Measurements from ENCODE around the gene TDRD9. TPM values are rescaled to one million over a fixed set of nuclear protein-coding genes. Genes with fewer than 3 reads are reported as not detected.
"Not testable (repeated sequence)": the region's sequence is repeated elsewhere in the genome, so short reads cannot be mapped to it uniquely, and the experiment has no call there.

The TDRD9 gene
- total RNA-seq, 2 donors from 2014 or later: 0.95 TPM; not detected in 1

DNA sequence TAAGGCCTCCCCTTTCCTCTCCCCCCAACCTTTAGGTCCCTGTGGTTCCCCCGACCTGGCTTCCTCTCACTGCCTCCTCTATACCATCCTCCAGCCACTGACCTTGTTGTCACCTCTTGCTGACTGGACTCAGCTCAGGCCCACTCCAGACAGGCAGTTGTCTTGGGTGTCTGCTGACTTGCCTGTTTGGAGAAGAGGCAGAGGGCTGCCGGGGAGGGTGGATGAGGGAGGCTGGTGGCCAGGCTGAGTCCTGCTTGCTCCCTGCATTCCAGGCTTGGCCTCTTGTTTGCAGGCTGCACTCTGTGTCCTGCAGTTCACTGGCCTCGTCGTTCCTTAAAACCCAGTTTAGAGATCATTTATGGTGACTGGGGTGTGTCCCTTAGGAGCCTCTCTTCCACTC, 45.1 kb downstream of the TDRD9 start:
- H3K36me3 Mint-ChIP-seq (ENCODE audit: low read depth): no peaks in the 10 kb centered on the region

DNA sequence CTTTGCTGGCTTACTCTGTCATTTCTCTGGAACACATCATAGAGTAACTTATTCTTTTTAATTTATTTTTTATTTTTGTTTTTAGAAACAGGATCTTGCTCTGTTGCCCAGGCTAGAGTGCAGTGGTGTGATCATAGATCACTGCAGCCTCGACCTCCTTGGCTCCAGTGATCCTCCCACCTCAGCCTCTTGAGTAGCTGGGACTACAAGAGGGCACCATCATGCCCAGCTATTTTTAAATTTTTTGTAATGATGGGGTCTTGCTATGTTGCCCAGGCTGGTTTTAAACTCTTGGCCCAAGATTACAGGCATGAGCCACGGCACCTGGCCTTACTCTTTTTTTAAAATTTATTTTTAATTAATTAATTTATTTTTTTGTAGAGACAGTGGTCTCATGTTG, 46.3 kb downstream of the TDRD9 start:
- H3K27me3 Mint-ChIP-seq: peaks cover 6% of the 10 kb centered on the region
- ATAC-seq (replicated peaks): no peak

More for the DNA sequence above, 45.1 kb downstream of the TDRD9 start:
- H3K9me3 Mint-ChIP-seq: no peaks in the 10 kb centered on the region
- H3K27ac Mint-ChIP-seq: no peak overlapping the region
- no peak overlapping the region for H3K4me3 Mint-ChIP-seq
- H3K4me1 Mint-ChIP-seq: no peaks in the 10 kb centered on the region
- H3K27me3 Mint-ChIP-seq: peaks cover 6% of the 10 kb centered on the region
- no peak for ATAC-seq (replicated peaks)

DNA sequence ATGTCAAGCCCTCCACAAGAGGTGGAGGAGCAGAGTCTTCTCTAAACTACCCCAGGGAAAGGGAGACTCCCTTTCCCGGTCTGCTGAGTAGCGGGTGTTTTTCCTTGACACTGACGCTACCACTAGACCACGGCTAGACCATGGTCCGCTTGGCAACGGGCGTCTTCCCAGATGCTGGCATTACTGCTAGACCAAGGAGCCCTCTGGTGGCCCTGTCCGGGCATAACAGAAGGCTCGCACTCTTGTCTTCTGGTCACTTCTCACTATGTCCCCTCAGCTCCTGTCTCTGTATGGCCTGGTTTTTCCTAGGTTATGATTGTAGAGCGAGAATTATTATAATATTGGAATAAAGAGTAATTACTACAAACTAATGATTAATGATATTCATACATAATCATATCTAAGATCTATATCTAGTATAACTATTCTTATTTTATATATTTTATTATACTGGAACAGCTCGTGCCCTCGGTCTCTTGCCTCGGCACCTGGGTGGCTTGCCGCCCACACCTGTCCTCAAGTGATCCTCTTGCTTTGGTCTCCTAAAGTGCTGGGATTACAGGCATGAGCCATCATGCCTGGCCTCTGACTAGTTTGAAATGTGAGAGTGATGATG, 52.5 kb downstream of the TDRD9 start:
- not testable (repeated sequence) for H3K9me3 Mint-ChIP-seq; H3K4me3 Mint-ChIP-seq; H3K4me1 Mint-ChIP-seq; H3K36me3 Mint-ChIP-seq (ENCODE audit: low read depth); H3K27ac Mint-ChIP-seq; ATAC-seq (replicated peaks)
- peaks cover 13% of the 10 kb centered on the region for H3K27me3 Mint-ChIP-seq

More for the DNA sequence above, 46.3 kb downstream of the TDRD9 start:
- Mint-ChIP-seq H3K9me3 (no peaks in the 10 kb centered on the region), H3K4me3 (no peak overlapping the region), H3K4me1 (no peaks in the 10 kb centered on the region), H3K27ac (no peak overlapping the region), H3K36me3 (ENCODE audit: low read depth) (no peaks in the 10 kb centered on the region)

DNA sequence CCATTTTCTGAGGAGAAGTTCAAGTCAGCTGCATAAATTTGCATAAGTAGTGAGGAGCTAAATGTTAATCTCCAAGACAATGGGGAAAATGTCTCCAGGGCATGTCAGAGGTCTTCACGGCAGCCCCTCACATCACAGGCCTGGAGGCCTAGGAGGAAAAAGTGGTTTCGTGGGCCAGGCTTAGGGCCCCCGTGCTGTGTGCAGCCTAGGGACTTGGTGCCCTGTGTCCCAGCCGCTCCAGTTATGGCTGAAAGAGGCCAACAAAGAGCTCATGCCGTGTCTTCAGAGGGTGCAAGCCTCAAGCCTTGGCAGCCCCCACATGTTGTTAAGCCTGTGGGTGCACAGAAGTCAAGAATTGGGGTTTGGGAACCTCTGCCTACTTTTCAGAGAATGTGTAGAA, 55.9 kb downstream of the TDRD9 start:
- Mint-ChIP-seq H3K27me3 (peaks cover 24% of the 10 kb centered on the region), H3K27ac (no peak overlapping the region), H3K36me3 (ENCODE audit: low read depth) (no peaks in the 10 kb centered on the region), H3K4me1 (no peaks in the 10 kb centered on the region), H3K4me3 (no peak overlapping the region), H3K9me3 (peaks cover under 1% of the 10 kb centered on the region)
- no peak for ATAC-seq (replicated peaks)

DNA sequence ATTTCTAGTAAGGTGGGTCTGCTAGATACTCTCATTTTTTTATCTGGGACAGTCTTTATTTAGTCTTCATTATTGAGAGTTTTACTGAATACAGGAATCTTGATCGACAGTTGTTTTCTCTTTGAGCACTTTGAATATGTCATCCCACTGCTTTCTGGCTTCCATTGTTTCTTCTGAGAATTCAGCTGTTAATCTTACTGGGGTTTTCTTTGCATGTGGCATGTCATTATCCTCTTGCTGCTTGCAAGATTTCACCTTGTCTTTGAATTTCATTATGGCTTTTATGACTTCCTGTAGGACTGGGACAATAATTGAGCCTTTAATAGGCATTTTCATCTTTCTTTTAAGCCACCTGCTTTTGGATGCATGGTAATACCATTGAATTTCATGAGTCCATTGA, 60.8 kb downstream of the TDRD9 start:
- no peak overlapping the region for H3K4me3 Mint-ChIP-seq
- no peaks in the 10 kb centered on the region for H3K36me3 Mint-ChIP-seq (ENCODE audit: low read depth)
- no peaks in the 10 kb centered on the region for H3K4me1 Mint-ChIP-seq
- peaks cover 9% of the 10 kb centered on the region for H3K9me3 Mint-ChIP-seq
- ATAC-seq (replicated peaks): no peak
- peaks cover 35% of the 10 kb centered on the region for H3K27me3 Mint-ChIP-seq
- H3K27ac Mint-ChIP-seq: no peak overlapping the region

DNA sequence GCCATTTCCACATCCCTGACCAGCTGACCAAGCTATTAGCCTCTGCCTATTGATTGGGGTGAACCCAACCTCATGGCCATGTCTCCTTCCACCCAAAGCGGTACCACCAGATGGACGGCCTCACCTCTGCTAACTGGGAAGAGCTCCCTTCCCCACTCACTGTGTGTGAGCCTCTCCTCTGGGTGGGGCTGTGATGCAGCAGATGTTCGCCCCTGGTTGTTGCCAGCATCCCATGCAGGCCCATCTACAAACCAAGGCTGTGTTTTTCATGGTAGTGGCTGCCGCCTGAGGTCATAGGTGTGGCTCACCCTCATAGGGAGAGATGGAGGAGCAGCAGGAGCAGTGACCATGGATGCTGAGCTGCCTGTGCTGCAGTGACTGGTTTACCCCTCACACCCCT, 61.7 kb downstream of the TDRD9 start:
- peaks cover 9% of the 10 kb centered on the region for H3K9me3 Mint-ChIP-seq
- H3K4me1 Mint-ChIP-seq: no peaks in the 10 kb centered on the region
- H3K27me3 Mint-ChIP-seq: peaks cover 34% of the 10 kb centered on the region
- H3K36me3 Mint-ChIP-seq (ENCODE audit: low read depth): no peaks in the 10 kb centered on the region
- ATAC-seq (replicated peaks): no peak
- no peak overlapping the region for H3K27ac Mint-ChIP-seq
- no peak overlapping the region for H3K4me3 Mint-ChIP-seq

DNA sequence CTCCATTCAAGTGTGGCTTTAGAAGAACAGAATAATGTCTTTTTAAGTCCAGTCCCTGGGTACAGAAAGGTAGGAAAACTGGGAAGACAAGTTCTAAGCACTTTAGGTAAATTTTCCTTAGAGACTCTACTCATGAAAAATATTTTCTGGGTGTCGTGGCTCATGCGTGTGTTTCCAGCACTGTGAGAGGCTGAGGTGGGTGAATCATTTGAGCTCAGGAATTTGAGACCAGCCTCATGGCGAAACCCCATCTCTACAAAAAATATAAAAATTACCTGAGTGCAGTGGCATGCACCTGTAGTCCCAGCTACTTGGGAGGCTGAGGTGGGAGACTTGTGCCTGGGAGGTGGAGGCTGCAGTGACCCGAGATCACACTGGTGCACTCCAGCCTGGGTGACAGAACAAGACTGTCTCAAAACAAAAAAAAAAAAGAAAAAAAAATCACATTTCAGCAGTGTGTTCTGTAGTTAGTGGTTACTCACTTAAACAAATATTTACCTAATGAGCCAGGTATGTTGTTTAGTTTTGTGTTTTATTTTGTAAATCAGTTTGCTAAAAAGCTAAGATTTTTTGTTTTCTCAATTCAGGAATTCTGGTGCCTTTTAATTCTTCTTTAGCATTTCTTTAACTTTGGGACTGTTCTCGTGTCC, 66.4 kb downstream of the TDRD9 start:
- Mint-ChIP-seq H3K4me1 (no peaks in the 10 kb centered on the region), H3K9me3 (peaks cover 3% of the 10 kb centered on the region), H3K36me3 (ENCODE audit: low read depth) (no peaks in the 10 kb centered on the region), H3K27me3 (peaks cover 13% of the 10 kb centered on the region), H3K27ac (no peak overlapping the region), H3K4me3 (no peak overlapping the region)
- no peak for ATAC-seq (replicated peaks)

DNA sequence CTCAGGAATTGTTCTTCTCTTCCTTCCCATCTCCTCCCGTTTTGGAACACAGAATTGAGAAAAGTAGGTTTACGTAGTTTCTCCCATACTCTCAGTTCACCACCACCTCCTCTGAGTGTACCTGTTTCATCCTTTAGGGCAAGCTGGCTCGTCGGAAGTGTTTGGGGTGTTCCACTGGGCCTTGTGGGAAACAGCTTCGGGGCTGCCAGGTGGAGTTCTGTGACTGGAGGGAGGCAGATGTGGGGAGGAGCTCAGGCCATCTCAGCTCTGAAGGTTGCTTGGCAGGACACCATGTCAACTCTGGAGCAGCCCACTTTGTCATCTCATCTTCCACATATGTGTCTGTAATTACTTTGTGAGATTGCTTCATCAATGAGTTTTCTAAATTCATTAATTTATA, 67.6 kb downstream of the TDRD9 start:
- Mint-ChIP-seq H3K4me3 (no peak overlapping the region), H3K27ac (no peak overlapping the region), H3K27me3 (peaks cover 4% of the 10 kb centered on the region), H3K9me3 (no peaks in the 10 kb centered on the region), H3K4me1 (no peaks in the 10 kb centered on the region), H3K36me3 (ENCODE audit: low read depth) (no peaks in the 10 kb centered on the region)
- no peak for ATAC-seq (replicated peaks)

DNA sequence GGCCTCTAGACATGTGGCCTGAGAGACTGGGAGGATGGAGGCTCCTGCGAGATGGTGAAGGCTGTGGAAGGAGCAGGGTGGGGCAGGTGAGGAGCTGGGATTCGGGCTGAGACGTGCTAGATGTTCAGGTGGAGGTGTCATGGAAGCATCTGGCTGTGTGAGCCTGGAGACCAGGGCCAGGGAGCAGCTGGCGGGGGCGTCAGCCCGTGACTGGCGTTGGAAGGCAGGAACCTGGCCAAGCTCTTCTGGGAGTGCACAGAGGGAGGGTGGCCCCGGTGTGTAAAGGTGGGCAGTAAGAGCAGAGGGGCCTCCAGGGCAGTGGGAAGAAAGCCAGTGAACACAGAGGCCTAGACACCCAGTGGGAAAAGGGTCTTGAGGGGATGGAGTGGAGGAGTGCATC, 69.1 kb downstream of the TDRD9 start:
- no peak overlapping the region for H3K4me3 Mint-ChIP-seq
- H3K27ac Mint-ChIP-seq: no peak overlapping the region
- H3K9me3 Mint-ChIP-seq: no peaks in the 10 kb centered on the region
- no peak for ATAC-seq (replicated peaks)
- H3K27me3 Mint-ChIP-seq: peaks cover 9% of the 10 kb centered on the region
- H3K36me3 Mint-ChIP-seq (ENCODE audit: low read depth): no peaks in the 10 kb centered on the region
- peaks cover 2% of the 10 kb centered on the region for H3K4me1 Mint-ChIP-seq

DNA sequence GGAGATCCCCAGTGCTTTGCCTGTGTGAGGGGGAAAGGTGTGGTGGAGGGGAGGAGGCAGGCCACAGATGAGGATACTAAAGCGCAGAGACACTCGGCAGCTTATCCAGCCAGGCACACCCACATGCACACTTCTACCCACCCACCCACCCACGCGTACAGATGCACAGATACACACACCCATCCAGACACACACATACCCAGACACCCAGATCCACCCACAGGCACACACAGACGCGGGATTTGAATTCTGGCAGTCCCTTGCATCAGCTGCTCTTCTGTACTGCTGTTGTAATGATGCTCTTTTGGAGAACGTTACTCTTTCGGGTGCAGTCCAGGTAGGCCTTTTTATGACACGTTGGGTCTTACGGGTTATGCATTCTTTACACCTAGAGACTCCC, 69.8 kb downstream of the TDRD9 start:
- Mint-ChIP-seq H3K4me3 (no peak overlapping the region), H3K9me3 (no peaks in the 10 kb centered on the region), H3K4me1 (peaks cover 4% of the 10 kb centered on the region), H3K27me3 (peaks cover 10% of the 10 kb centered on the region), H3K36me3 (ENCODE audit: low read depth) (no peaks in the 10 kb centered on the region), H3K27ac (no peak overlapping the region)
- ATAC-seq (replicated peaks): no peak

DNA sequence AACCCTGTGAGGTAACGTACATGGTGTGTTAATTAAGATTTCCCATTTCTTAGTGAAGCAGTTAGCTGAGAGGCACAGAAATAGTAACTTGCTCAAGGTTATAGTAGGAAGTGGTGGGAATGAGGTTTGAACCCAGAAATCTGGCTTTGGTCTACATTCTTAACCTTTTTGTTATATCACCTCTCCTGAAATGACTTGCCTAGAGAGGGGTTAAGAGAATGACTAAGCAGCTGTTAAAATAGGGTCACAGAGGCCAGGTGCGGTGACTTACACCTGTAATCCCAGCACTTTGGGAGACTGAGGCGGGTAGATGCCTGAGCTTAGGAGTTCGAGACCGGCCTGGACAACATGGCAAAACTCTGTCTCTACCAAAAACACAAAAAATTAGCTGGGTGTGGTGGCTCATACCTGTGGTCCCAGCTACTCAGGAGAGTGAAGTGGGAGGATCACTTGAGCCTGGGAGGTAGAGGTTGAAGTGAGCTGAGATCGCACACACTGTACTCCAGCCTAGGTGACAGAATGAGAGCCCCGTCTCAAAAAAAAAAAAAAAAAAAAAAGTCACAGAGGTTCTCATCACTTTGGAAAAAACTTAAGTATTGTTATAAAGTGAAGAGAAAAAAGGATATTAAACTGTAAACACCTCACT, 71.7 kb downstream of the TDRD9 start:
- Mint-ChIP-seq H3K4me1 (peaks cover 4% of the 10 kb centered on the region), H3K4me3 (no peak overlapping the region), H3K27me3 (peaks cover 6% of the 10 kb centered on the region), H3K9me3 (no peaks in the 10 kb centered on the region), H3K27ac (no peak overlapping the region), H3K36me3 (ENCODE audit: low read depth) (no peaks in the 10 kb centered on the region)
- peak; percentile 67 for ATAC-seq (replicated peaks)

DNA sequence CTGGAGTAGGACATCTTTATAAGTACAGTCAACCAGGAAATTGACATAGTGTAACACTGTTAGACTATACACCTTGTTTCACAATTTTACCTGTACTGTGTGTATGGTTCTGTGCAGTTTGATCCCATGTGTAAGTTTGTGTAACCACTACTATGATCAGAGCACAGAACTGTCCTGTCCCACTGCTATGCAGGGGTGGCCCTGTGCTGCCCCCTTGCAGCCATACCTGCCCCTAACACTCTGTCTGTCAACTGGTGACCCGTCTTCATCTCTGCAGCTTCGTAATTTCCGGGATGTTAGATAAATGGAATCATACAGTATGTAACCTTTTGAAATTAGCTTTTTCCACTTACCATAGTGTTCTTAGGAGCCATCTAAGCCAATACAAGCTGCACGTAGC, 72.7 kb downstream of the TDRD9 start:
- H3K27me3 Mint-ChIP-seq: peaks cover 11% of the 10 kb centered on the region
- H3K9me3 Mint-ChIP-seq: no peaks in the 10 kb centered on the region
- no peaks in the 10 kb centered on the region for H3K36me3 Mint-ChIP-seq (ENCODE audit: low read depth)
- peaks cover 4% of the 10 kb centered on the region for H3K4me1 Mint-ChIP-seq
- H3K4me3 Mint-ChIP-seq: no peak overlapping the region
- peak; percentile 46 for ATAC-seq (replicated peaks)
- H3K27ac Mint-ChIP-seq: no peak overlapping the region

DNA sequence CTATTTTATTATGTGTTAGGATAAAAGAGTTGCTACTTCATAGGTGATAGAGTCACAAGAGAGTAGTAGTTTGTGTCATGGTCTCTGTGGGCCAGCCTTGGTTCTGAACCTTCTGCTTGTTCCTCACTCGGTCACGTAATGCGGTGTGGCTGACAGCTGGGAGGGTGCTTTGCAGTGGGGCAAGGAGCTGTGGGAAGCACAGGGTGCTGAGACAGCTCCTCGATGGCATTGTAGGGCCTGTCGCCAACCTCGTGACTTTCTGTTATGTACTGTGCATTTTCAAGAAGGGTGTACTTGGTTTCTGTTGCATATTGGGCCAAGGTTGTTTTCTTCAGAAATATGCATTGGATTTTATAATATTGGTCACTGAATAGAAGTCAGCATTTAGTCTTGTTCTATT, 75.4 kb downstream of the TDRD9 start:
- H3K4me1 Mint-ChIP-seq: peaks cover 4% of the 10 kb centered on the region
- no peak for ATAC-seq (replicated peaks)
- no peaks in the 10 kb centered on the region for H3K9me3 Mint-ChIP-seq
- H3K27ac Mint-ChIP-seq: no peak overlapping the region
- peaks cover 11% of the 10 kb centered on the region for H3K27me3 Mint-ChIP-seq
- no peak overlapping the region for H3K4me3 Mint-ChIP-seq
- no peaks in the 10 kb centered on the region for H3K36me3 Mint-ChIP-seq (ENCODE audit: low read depth)

DNA sequence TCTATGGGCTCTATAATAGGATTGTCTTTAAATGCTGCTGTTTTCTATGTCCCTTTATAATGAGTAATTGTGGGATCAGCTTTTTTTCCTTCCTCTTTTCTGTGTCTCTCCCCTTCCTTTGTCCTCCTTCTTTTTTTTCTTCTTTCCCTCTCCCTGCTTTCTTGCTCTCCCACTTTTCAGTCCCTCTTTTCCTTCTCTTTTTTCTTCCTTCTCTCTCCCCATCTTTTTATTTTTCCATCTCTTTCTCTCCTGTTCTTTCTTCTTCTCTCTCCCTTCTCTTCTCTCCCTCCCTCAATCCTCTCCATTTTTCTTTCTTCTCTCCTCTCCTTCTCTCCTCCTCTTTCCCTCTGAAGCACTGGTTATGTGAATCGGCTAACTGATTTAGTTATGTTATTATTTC, 76.6 kb downstream of the TDRD9 start:
- Mint-ChIP-seq H3K27ac (no peak overlapping the region), H3K4me3 (no peak overlapping the region), H3K27me3 (peaks cover 11% of the 10 kb centered on the region), H3K9me3 (no peaks in the 10 kb centered on the region), H3K36me3 (ENCODE audit: low read depth) (no peaks in the 10 kb centered on the region), H3K4me1 (peaks cover 4% of the 10 kb centered on the region)
- no peak for ATAC-seq (replicated peaks)

DNA sequence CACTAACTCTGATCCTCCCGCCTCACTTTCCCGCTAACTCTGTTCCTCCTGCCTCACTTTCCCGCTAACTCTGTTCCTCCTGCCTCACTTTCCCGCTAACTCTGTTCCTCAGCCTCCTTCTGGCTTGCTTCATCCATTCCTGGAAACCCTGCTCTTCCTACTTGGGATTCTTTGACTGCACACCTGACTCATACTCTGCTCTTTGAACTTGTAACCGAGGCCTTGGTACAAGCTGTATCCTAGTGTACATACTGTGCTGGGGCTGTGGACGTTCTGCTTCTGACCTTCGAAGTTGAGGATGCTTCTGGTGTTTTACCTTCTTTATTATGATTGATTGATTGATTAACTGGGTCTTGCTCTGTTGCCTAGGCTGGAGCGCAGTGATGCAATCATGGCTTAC, 77.2 kb downstream of the TDRD9 start:
- no peak overlapping the region for H3K27ac Mint-ChIP-seq
- no peak overlapping the region for H3K4me3 Mint-ChIP-seq
- H3K27me3 Mint-ChIP-seq: peaks cover 11% of the 10 kb centered on the region
- H3K4me1 Mint-ChIP-seq: peaks cover 4% of the 10 kb centered on the region
- no peaks in the 10 kb centered on the region for H3K36me3 Mint-ChIP-seq (ENCODE audit: low read depth)
- no peak for ATAC-seq (replicated peaks)
- no peaks in the 10 kb centered on the region for H3K9me3 Mint-ChIP-seq

Measured in activated T-helper 17 cell treated with anti-CD3 and anti-CD28 coated beads, Interleukin-2, amount 50 U/mL, for 72 hours (primary cell).